ENCODE measurements around the gene CDC37L1.

CDC37L1 gene

GRCh38 chr9:4679268-4680172 lies at the start of gene CDC37L1:
Gene CDC37L1, plus strand, starts transcription at chr9:4679569. Its CDS starts 199 bp downstream, at chr9:4679768.
- TF ChIP-seq CTCF (IDR thresholded peaks at IDR 0.05; ENCODE audit: low read depth, low read length), result peak; percentile 21; the same call in 1 of the 2 replicates
- Histone ChIP-seq H3K27ac (peak within 1 kb of the TSS; percentile 90), H3K36me3 (no peaks in the 10 kb centered on the region; the same call in 1 of the 2 replicates), H3K27me3 (ENCODE audit: insufficient read depth, low read depth, severe bottlenecking) (no peaks in the 10 kb centered on the region), H3K9me3 (ENCODE audit: severe bottlenecking) (no peaks in the 10 kb centered on the region), H3K4me3 (ENCODE audit: low read depth, low read length) (peak within 1 kb of the TSS; percentile 96)
- DNase-seq, result peak; percentile 97

- no peaks in the 10 kb centered on the region for H3K27me3 ChIP-seq (ENCODE audit: insufficient read depth, low read depth, severe bottlenecking)
- no peak overlapping the region for H3K27ac ChIP-seq
- no peak for DNase-seq
- no peak for TF ChIP-seq CTCF (IDR thresholded peaks at IDR 0.05; ENCODE audit: low read depth, low read length)
- H3K4me3 ChIP-seq (ENCODE audit: low read depth, low read length), result no peak overlapping the region
- no peaks in the 10 kb centered on the region for H3K9me3 ChIP-seq (ENCODE audit: severe bottlenecking)
- H3K36me3 ChIP-seq, result no peaks in the 10 kb centered on the region
These were observed 48.5 kb upstream of the CDC37L1 start for GRCh38 chr9:4630836-4631235.

GRCh38 chr9:4638968-4639367 lies 40.4 kb upstream of the CDC37L1 start:
- H3K4me3 ChIP-seq (ENCODE audit: low read depth, low read length), result no peak overlapping the region
- H3K9me3 ChIP-seq (ENCODE audit: severe bottlenecking), result no peaks in the 10 kb centered on the region
- no peak for DNase-seq
- no peak overlapping the region for H3K27ac ChIP-seq
- TF ChIP-seq CTCF (IDR thresholded peaks at IDR 0.05; ENCODE audit: low read depth, low read length), result no peak
- H3K36me3 ChIP-seq, result no peaks in the 10 kb centered on the region
- no peaks in the 10 kb centered on the region for H3K27me3 ChIP-seq (ENCODE audit: insufficient read depth, low read depth, severe bottlenecking)

GRCh38 chr9:4639420-4639819 lies 39.9 kb upstream of the CDC37L1 start:
- H3K4me3 ChIP-seq (ENCODE audit: low read depth, low read length), result no peak overlapping the region
- H3K27me3 ChIP-seq (ENCODE audit: insufficient read depth, low read depth, severe bottlenecking), result no peaks in the 10 kb centered on the region
- no peak for TF ChIP-seq CTCF (IDR thresholded peaks at IDR 0.05; ENCODE audit: low read depth, low read length)
- no peaks in the 10 kb centered on the region for H3K9me3 ChIP-seq (ENCODE audit: severe bottlenecking)
- H3K36me3 ChIP-seq, result no peaks in the 10 kb centered on the region
- H3K27ac ChIP-seq, result no peak overlapping the region
- no peak for DNase-seq

- peak; percentile 54 for TF ChIP-seq CTCF (IDR thresholded peaks at IDR 0.05; ENCODE audit: low read depth, low read length)
- Histone ChIP-seq H3K36me3 (no peaks in the 10 kb centered on the region), H3K4me3 (ENCODE audit: low read depth, low read length) (no peak overlapping the region), H3K9me3 (ENCODE audit: severe bottlenecking) (no peaks in the 10 kb centered on the region), H3K27me3 (ENCODE audit: insufficient read depth, low read depth, severe bottlenecking) (no peaks in the 10 kb centered on the region), H3K27ac (no peak overlapping the region)
- peak; percentile 33 for DNase-seq
These were observed 39.3 kb upstream of the CDC37L1 start for GRCh38 chr9:4640027-4640426.
